ENCODE data around the gene TSPAN9.

Gene TSPAN9

GRCh38 chr12:3253682-3254275 is 176.6 kb downstream of the TSPAN9 start:
- no peaks in the 10 kb centered on the region for H3K4me1 ChIP-seq
- H3K27me3 ChIP-seq (ENCODE audit: low read depth): no peaks in the 10 kb centered on the region
- no peak overlapping the region for H3K4me3 ChIP-seq
- in situ Hi-C loops (cut with MboI; ENCODE audit: low sequenced_read_pairs): no loop called here
- no peak for DNase-seq (ENCODE audit: low spot score in 2 of 2)
- H3K9me3 ChIP-seq: no peaks in the 10 kb centered on the region
- no peaks in the 10 kb centered on the region for H3K36me3 ChIP-seq (replicated peaks)

GRCh38 chr12:3255057-3255456 is 177.9 kb downstream of the TSPAN9 start:
- in situ Hi-C loops (cut with MboI; ENCODE audit: low sequenced_read_pairs): no loop called here
- no peak overlapping the region for H3K4me3 ChIP-seq
- no peaks in the 10 kb centered on the region for H3K36me3 ChIP-seq (replicated peaks)
- no peak for DNase-seq (ENCODE audit: low spot score in 2 of 2)
- no peaks in the 10 kb centered on the region for H3K27me3 ChIP-seq (ENCODE audit: low read depth)
- H3K4me1 ChIP-seq: no peaks in the 10 kb centered on the region
- H3K9me3 ChIP-seq: no peaks in the 10 kb centered on the region

- in situ Hi-C loops (cut with MboI; ENCODE audit: low sequenced_read_pairs): no loop called here
- no peaks in the 10 kb centered on the region for H3K27me3 ChIP-seq (ENCODE audit: low read depth)
- H3K36me3 ChIP-seq (replicated peaks): no peaks in the 10 kb centered on the region
- no peaks in the 10 kb centered on the region for H3K9me3 ChIP-seq
- no peak for DNase-seq (ENCODE audit: low spot score in 2 of 2)
- H3K4me3 ChIP-seq: no peak overlapping the region
- H3K4me1 ChIP-seq: no peaks in the 10 kb centered on the region
Observed at GRCh38 chr12:3256103-3256631, 179.0 kb downstream of the TSPAN9 start.

GRCh38 chr12:3257411-3257810 is 180.2 kb downstream of the TSPAN9 start:
- Histone ChIP-seq H3K4me1 (no peaks in the 10 kb centered on the region), H3K36me3 (replicated peaks) (no peaks in the 10 kb centered on the region), H3K27me3 (ENCODE audit: low read depth) (no peaks in the 10 kb centered on the region), H3K9me3 (no peaks in the 10 kb centered on the region), H3K4me3 (no peak overlapping the region)
- in situ Hi-C loops (cut with MboI; ENCODE audit: low sequenced_read_pairs): no loop called here
- DNase-seq (ENCODE audit: low spot score in 2 of 2): no peak

- no peak overlapping the region for H3K4me3 ChIP-seq
- no peaks in the 10 kb centered on the region for H3K9me3 ChIP-seq
- H3K36me3 ChIP-seq (replicated peaks): no peaks in the 10 kb centered on the region
- in situ Hi-C loops (cut with MboI; ENCODE audit: low sequenced_read_pairs): no loop called here
- no peaks in the 10 kb centered on the region for H3K27me3 ChIP-seq (ENCODE audit: low read depth)
- no peak for DNase-seq (ENCODE audit: low spot score in 2 of 2)
- H3K4me1 ChIP-seq: no peaks in the 10 kb centered on the region
Observed at GRCh38 chr12:3259973-3260372, 182.8 kb downstream of the TSPAN9 start.

- in situ Hi-C loops (cut with MboI; ENCODE audit: low sequenced_read_pairs): no loop called here
- DNase-seq (ENCODE audit: low spot score in 2 of 2): no peak
- Histone ChIP-seq H3K4me3 (no peak overlapping the region), H3K4me1 (no peaks in the 10 kb centered on the region), H3K36me3 (replicated peaks) (no peaks in the 10 kb centered on the region), H3K27me3 (ENCODE audit: low read depth) (no peaks in the 10 kb centered on the region; the same call in 1 of the 2 replicates), H3K9me3 (no peaks in the 10 kb centered on the region)
Observed at GRCh38 chr12:3261782-3262359, 184.7 kb downstream of the TSPAN9 start.

- no peaks in the 10 kb centered on the region for H3K4me1 ChIP-seq
- in situ Hi-C loops (cut with MboI; ENCODE audit: low sequenced_read_pairs): no loop called here
- no peaks in the 10 kb centered on the region for H3K9me3 ChIP-seq
- H3K36me3 ChIP-seq (replicated peaks): no peaks in the 10 kb centered on the region
- DNase-seq (ENCODE audit: low spot score in 2 of 2): no peak
- H3K4me3 ChIP-seq: no peak overlapping the region
- H3K27me3 ChIP-seq (ENCODE audit: low read depth): no peaks in the 10 kb centered on the region; the same call in 1 of the 2 replicates
Observed at GRCh38 chr12:3262470-3262869, 185.3 kb downstream of the TSPAN9 start.

- Histone ChIP-seq H3K4me3 (no peak overlapping the region), H3K9me3 (no peaks in the 10 kb centered on the region), H3K4me1 (no peaks in the 10 kb centered on the region), H3K36me3 (replicated peaks) (no peaks in the 10 kb centered on the region), H3K27me3 (ENCODE audit: low read depth) (no peaks in the 10 kb centered on the region; the same call in 1 of the 2 replicates)
- no peak for DNase-seq (ENCODE audit: low spot score in 2 of 2)
- in situ Hi-C loops (cut with MboI; ENCODE audit: low sequenced_read_pairs): no loop called here
Observed at GRCh38 chr12:3263282-3263681, 186.1 kb downstream of the TSPAN9 start.

- Histone ChIP-seq H3K36me3 (replicated peaks) (no peaks in the 10 kb centered on the region), H3K27me3 (ENCODE audit: low read depth) (no peaks in the 10 kb centered on the region; the same call in 1 of the 2 replicates), H3K4me1 (no peaks in the 10 kb centered on the region), H3K4me3 (no peak overlapping the region), H3K9me3 (no peaks in the 10 kb centered on the region)
- no peak for DNase-seq (ENCODE audit: low spot score in 2 of 2)
- in situ Hi-C loops (cut with MboI; ENCODE audit: low sequenced_read_pairs): no loop called here
Observed at GRCh38 chr12:3263939-3264922, 187.1 kb downstream of the TSPAN9 start.

- Histone ChIP-seq H3K4me1 (no peaks in the 10 kb centered on the region), H3K9me3 (no peaks in the 10 kb centered on the region), H3K4me3 (no peak overlapping the region), H3K36me3 (replicated peaks) (no peaks in the 10 kb centered on the region), H3K27me3 (ENCODE audit: low read depth) (no peaks in the 10 kb centered on the region; the same call in 1 of the 2 replicates)
- in situ Hi-C loops (cut with MboI; ENCODE audit: low sequenced_read_pairs): no loop called here
- no peak for DNase-seq (ENCODE audit: low spot score in 2 of 2)
Observed at GRCh38 chr12:3265406-3265805, 188.2 kb downstream of the TSPAN9 start.

- Histone ChIP-seq H3K4me3 (no peak overlapping the region), H3K36me3 (replicated peaks) (no peaks in the 10 kb centered on the region), H3K4me1 (no peaks in the 10 kb centered on the region), H3K9me3 (no peaks in the 10 kb centered on the region), H3K27me3 (ENCODE audit: low read depth) (no peaks in the 10 kb centered on the region; the same call in 1 of the 2 replicates)
- DNase-seq (ENCODE audit: low spot score in 2 of 2): no peak
- in situ Hi-C loops (cut with MboI; ENCODE audit: low sequenced_read_pairs): no loop called here
Observed at GRCh38 chr12:3266638-3267037, 189.5 kb downstream of the TSPAN9 start.

GRCh38 chr12:3267690-3268089 is 190.5 kb downstream of the TSPAN9 start:
- H3K36me3 ChIP-seq (replicated peaks): no peaks in the 10 kb centered on the region
- in situ Hi-C loops (cut with MboI; ENCODE audit: low sequenced_read_pairs): no loop called here
- H3K9me3 ChIP-seq: no peaks in the 10 kb centered on the region
- DNase-seq (ENCODE audit: low spot score in 2 of 2): no peak
- no peaks in the 10 kb centered on the region for H3K4me1 ChIP-seq
- no peak overlapping the region for H3K4me3 ChIP-seq
- no peaks in the 10 kb centered on the region; the same call in 1 of the 2 replicates for H3K27me3 ChIP-seq (ENCODE audit: low read depth)

- no peaks in the 10 kb centered on the region for H3K36me3 ChIP-seq (replicated peaks)
- in situ Hi-C loops (cut with MboI; ENCODE audit: low sequenced_read_pairs): no loop called here
- DNase-seq (ENCODE audit: low spot score in 2 of 2): no peak
Observed at GRCh38 chr12:3269594-3269993, 192.4 kb downstream of the TSPAN9 start.

More at GRCh38 chr12:3269594-3269993, 192.4 kb downstream of the TSPAN9 start:
- no peaks in the 10 kb centered on the region for H3K4me1 ChIP-seq
- no peaks in the 10 kb centered on the region for H3K9me3 ChIP-seq
- no peak overlapping the region for H3K4me3 ChIP-seq
- H3K27me3 ChIP-seq (ENCODE audit: low read depth): no peaks in the 10 kb centered on the region; the same call in 1 of the 2 replicates

Data from HAP-1 (cell line).